CD4-positive, alpha-beta T cell treated with Interleukin-4 for 1 hour (primary cell): ENCODE measurements around the gene FN3KRP.

ENCODE experiments used
- DNase-seq, 2 donors: peaks; one replicate each; pipeline ENCODE4 v3.0.0-alpha.2; 2020 to 2022

Gene FN3KRP

DNA sequence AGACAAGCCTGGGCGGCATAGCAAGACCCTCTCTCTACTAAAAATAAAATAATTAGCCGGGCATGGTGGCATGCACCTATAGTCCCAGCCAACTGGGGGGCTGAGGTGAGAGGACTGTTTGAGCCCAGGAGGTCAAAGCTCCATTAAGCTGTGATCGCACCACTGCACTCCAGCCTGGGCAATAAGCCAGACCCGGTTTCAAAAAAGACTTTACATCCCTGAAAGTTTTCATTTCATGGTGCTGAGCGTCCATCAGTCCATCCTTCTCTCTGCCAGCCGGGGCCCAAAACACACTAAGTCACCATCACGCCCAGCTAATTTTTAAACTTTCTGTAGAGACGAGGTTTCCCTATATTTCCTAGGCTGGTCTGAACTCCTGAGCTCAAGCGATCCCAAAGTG lies 28.6 kb upstream of the FN3KRP start:
- DNase-seq: no peak

DNA sequence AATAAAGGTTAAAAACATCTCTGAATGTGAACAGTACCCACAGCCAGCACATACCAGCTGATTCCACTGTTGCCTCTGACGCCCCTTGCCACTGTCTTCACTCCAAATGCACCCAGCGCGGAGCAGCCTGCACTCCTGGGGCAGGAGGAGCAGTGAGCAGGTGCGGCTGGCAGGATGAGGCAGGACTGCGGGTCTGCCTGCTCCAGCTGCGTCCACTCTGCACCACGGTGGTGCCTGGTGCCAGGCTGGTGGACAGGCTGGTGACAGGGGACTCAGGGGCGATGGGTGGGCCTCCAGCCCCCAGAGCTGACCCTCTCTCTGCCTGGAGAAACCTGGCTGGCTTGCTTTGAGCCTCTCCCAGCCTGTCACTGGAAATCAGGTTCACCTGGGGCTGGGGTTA lies 27.4 kb upstream of the FN3KRP start:
- DNase-seq: no peak

DNA sequence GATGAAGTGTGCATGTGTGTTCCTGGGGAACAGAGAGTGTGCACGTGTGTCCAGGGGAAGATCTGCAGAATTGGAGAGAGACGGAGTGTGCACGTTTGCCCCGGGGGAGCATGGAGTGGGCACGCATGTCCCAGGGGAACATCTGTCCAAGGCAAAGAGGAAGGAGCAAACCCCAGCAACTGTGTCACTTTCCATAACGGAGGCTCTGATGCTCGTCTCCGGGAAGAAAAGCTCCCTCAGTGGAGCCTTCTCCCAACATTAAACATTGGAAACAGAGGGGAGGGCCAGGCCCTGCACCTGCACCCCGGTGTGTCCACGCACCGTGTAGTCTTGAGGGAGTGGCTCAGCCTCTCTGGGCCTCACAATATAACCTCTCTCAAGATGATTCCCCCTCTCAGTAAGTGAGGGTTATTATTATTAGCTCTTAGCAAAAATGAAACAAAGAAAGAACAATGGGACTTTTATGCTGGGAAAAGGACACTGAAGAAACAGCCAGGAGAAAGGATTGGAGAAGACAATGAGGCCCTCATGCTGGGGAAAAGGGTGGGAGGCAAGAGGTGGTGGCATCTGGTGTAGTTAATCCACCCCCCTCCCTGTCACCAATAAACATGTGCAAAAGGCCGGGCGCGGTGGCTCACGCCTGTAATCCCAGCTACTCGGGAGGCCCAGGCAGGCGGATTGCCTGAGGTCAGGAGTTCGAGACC lies 25.6 kb upstream of the FN3KRP start:
- DNase-seq: no peak

DNA sequence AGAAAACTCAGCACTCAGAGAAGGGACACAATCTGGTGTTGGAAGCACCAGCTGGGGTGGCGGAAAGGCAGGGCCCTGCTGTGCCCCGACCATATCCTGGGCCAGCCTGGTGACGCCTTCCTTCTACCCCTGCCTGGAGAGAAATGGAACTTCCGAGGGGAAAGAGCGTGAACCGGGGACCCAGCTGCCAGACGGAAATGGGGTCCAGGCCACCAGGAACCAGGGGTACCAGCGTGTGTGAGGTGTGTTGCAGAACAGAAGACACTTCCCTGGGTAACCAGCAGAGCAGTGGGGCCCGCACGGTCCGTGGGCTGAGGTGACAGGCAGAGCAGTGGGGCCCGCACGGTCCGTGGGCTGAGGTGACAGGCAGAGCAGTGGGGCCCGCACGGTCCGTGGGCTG lies 24.8 kb upstream of the FN3KRP start:
- DNase-seq: no peak

DNA sequence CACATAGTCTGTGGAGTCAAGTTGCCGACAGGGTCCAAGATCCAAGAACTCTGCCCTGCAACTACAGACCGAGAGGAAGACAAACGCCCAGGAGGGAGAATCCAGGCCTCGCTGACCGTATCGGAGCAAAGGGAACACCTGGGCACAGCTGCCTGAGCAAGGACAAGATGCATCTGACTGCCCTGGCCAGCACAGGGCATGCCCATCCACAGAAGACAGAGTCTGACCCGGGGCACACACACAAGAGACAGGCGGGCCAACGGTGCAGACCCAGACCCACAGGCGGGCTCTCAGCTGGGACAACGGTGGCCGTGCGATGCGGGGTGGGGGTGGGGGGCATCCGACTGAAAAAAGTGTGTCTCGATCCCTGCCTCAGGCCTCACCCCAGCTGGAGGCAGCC lies 24.2 kb upstream of the FN3KRP start:
- no peak for DNase-seq

DNA sequence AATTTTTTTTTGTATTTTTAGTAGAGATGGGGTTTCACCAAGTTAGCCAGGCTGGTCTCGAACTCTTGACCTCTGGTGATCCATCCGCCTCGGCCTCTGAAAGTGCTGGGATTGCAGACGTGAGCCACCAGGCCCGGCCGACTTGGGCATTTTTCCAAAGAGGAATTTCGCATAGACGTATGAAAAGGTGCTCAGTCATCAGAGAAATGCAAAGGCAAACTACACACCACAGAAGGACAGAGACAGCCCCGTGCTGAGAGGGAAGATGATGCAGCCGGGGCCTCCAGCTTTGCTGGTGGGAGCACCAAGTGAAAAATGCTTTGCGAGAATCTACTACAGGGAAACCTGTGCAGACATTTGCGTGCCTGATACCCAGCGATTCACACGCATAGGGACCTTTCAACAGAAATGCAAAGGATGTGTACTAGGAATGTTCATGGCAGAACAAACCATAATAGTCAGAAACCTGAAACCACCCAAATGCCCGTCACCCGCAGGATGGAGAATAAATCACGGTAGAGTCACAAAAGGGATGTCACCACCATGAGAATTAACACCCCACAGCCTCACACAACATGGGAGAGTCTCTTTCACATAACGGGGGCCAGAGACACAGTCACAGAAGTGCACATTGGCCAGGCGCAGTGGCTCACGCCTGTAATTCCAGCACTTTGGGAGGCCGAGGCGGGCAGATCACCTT lies 23.2 kb upstream of the FN3KRP start:
- no peak for DNase-seq

DNA sequence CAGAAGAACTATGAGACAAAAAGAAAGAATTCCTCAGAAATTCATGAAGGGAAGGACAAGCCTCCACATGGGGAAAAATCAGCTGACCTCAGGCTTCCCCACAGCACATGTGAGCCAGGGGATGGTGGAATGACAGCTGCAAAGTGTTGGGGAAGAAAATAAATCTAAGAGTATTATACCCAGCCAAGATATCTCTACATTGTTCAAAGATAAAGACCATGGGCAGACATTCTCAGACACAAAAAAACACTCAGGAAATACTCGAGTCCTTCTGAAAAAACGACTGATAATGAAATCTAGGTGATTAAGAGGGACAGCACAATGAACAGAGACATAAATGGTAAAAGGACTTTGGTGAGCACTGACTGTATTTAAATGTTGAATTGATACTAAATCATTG lies 21.9 kb upstream of the FN3KRP start:
- DNase-seq: no peak

DNA sequence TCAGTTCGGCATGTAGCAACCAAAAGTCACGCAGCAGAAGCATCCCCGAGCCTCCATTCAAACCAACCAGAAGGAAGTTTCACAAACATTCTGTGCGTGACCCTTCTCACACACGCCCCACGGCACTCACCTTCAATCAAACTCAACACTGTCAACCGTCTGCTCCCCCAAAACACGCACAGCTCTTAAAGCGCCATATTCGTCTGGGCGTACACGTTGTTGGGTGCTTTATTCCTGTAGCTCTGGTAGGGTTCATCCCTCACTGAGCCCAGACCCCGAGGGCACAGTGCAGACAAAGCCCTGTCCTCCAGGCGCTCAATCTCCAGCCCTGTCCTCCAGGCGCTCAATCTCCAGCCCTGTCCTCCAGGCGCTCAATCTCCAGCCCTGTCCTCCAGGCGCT lies 20.2 kb upstream of the FN3KRP start:
- DNase-seq: no peak

DNA sequence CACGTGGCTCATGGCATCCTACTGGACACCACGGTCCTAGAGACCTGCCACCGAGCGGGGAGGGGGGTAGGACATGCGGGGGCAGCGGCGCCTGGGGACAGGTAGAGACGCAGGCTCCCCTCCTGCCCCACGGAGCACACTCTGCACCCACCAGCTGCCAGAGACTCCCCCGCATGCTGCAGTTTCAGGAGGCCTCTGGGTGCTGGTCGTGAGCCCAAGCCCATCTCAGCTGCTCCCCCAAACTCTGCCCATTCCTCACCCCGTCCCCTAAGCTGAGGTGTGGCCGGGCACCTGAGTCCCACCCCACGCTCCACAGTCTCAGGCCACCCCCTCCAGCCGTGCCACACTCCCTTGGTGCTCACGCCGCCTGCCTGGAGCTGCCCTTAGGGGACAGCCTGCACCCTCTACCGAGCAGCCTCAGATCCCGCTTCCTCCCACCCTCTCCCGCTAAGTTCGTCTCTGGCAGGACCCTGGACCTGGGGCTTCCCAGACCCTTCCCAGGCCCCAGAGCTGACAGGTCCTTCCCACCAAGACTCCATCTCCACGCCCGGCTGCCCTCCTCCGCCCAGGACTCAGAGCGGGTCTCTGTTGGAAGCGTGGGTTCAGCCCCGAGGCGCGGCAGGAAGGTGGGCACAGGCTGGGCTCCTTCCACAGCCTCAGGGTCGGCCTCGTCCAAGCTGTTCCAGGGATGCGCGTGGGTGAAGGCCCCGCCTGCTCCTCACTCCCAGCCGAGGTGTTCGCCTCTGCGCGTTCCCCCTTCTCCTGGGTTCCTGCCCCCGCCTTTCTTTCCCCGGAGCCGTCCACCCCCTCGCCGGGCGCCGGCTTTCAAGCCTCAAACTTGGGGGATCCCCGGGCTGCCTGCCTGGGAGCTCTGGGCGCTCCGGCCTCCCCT lies 19.3 kb upstream of the FN3KRP start:
- peak in 1 of 2 donors; percentile 18 for DNase-seq

DNA sequence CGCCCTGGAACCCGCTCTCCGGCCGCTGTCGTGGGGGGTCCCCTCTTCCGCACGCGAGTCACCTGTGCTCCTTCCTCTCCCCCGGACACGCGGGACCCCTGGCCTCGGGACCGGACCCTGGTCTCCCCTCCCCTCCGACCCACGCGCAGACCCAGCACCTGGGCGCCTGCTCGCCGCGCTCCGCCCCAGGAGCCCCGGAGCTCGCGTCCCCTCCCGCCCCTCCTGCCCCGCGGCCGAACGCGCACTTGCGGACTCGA lies 18.8 kb upstream of the FN3KRP start:
- no peak for DNase-seq

DNA sequence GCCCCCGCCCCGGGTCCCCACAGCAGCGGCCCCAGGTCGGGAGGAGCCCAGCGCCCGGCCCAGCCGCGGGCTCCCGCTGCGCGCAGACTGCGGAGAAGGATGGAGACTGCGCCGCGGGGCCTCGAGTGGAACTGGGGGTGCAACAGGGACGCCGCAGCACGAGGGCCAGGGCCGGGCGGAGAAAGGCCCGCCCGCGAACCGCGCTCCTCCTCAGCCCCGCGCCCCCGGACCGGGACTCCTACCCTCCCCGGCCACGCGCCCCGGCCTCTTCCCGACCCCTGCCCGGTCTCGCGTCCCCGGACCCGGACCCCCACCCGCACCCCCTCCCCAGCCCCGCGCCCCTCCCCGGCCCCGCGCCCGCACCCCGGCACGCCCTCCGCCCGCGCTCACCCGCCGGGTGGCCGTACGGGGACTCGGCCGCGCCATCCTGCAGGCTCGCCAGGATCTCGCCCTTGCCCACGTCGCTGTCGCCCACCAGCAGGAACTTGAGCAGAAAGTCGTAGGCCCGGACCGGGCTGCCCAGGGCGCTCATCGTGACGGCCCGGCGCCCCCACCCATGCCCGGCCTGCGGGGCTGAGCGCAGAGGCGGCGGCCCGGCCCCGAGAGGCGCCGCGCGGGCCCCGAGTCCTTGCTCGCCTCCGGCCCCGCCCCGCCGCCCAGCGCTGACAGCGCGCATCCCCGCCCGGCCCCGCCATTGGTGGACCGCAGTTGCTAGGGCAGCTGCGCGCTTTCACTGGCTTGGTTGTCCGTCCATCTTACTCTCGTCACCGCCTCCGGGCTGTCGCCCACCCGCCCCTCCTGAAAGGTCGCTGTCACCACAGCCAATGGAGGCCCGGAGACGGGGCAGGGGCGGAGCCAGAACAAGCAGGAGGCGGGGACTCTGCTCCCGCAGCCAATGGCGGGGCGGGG lies 18.2 kb upstream of the FN3KRP start, which contains the start of gene RAB40B:
Gene RAB40B (minus strand): TSS at position 634 of the 909 bp plus-strand sequence. CDS start 102 bp downstream, at position 532.
- DNase-seq: peak; percentile 99

DNA sequence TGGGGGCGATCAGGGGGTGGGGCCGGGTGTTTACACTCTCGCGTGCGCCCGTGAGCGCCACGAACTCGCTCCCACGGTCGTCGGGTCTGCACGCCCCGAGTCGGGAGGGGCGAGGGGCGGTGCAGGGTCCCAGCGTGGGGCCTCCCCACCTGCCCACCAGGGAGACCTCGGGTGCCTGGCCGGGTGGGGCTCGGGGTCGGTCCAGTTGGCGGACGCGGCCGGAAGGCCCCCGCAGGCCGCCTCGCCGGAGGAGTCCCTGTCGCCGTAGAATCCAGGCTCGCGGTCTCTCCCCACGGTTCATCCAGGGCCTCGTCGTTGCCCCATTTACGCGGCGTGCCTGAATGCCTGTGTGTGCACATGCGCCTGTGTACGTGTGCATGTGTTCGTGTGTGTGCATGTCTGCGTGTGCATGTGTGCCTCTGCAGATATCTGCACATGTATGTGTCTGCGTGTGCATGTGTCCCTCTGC lies 17.5 kb upstream of the FN3KRP start:
- DNase-seq: no peak

DNA sequence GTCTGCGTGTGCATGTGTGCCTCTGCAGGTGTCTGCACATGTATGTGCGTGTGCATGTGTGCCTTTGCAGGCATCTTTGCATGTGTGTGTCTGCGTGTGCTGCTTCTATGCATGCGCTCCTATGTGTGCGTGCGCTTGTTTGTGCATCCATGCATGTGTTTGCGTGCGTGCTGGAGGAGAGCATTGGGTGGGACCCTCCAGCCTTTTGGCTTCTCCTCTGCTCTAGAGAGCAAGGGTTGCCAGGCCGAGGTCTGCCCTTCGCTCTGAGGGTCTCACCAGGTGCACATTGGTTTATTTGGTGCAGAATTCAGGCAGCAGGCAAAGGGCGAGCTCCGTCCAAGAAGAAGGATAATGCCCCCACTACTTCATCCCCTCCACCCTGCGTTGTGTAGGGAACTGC lies 17.0 kb upstream of the FN3KRP start:
- DNase-seq: no peak

DNA sequence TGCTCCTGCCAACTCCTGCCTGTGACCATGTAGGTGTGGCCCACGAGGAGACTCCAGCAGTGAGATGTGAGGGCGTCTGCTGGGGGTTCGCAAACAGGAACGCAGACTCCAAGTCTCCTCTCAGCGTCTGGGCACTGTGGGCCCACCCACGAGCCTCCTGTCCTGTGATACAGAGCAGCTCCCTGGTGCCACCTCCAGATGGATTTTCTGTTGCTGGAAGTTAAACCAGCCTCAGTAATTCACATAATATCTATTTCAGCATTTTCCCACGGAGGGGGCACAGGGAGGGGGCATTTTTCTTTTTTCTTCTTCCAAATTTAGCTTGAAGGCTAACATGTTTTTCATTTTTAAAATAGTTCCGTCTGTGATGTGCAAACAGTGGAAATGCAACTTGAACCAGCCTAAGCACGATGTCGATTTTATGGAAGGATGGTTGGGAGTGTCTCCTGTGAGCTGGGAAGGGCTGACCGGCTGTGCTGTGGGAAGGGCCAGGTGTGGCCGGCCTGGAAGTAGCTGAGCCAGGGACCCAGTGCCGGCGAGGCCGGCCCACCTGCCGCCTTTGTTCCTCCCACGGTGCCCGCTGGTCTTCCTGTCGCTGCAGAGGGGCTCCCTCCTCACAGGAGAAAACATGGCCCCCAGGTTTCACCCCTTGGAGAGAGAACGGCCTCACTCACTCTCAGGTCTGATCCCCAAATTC lies 14.1 kb upstream of the FN3KRP start:
- no peak for DNase-seq

DNA sequence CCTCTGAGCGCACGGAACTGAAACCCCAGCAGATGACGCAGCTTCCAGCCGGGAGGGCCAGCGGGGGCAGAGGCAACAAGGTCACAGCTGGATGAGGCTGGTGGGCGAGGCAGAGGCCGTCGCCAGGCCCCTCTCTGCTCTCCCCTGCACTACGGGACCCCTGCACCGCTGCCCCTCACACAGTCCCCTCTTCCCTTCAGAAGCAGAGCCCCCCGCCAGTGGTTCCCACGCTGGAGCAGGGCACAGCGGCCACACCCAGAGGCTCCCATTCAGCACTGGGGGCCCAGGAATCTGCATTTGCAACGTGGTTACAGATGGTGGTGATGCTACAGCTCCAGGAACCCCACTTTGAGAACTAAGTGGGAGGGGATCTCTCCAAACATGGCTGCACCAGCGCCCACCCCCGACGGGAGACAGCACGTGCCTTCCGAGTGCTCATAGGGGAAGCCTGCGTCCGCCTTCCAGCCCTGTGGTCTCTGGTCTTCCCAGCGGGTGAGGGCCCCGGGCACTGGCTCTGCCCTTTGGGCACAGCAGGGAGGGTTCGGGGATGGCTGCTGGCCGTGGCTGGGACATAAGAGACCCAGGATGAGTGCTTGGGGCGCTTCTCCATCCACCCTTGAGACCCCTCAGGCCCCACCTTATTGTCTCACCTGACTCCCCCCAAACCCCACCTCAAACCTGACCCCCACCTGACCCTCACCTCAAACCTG lies 13.3 kb upstream of the FN3KRP start:
- DNase-seq: no peak

DNA sequence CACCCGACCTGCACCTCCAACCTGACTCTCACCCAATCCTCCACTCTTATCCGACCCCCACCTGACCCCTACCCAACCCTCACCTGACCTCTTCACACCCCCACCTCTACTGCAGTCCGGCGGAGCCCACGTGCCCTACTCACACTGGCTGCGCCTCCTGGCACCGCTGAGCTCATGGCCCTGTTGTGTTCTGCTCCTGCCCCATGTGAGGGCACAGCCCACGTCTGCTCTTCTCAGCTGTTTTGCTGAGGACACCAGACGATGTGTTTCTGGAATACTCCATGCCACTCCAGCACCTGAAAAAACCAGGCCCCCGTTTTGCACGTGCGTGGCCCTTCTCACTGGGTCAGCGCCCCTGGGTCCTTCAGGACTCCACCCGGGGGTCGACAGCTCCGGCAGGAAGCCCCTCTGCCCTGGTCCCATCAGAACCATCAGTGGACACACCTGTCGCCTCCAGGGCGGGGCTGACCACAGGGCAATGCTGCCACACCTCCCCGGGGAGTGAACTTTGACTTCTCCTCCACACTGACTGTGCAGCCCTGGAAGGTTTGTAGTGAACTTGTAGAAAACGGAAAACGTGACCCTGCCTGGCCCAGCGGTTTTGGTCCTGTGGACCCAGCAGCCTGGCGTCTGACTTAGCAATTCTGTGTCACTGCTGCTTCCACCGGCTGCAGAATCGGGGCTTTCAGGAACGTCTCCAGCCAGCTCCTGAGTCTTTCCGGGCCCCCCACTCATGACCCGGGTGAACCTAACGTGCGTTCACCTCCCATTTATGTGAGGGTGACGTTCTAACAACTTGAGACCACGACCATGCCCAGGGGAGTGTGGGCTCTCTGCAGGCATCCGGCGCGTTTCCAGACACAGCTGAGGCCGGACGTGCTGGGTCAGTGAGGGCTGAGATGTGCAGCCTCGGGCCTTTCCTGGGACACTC lies 12.3 kb upstream of the FN3KRP start:
- DNase-seq: no peak

DNA sequence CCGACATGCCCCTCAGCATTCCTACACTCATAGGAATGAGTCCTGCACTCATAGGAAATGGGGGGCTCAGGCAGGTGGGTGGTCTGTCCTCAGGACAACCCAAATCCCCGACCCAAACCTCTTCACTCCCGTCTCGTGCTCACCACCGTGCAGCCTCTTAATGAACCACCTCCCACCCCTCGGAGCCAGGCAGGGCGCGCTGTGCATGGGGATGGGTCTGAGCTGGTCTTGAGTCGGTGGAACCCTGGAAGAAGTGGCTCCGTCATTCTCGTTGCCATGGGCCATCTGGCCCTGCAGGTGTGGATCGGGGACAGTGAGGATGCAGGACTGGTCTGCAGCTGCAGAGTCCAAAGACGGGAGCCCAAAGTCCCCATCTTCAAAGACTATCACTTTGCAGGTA lies 11.6 kb upstream of the FN3KRP start:
- no peak for DNase-seq

DNA sequence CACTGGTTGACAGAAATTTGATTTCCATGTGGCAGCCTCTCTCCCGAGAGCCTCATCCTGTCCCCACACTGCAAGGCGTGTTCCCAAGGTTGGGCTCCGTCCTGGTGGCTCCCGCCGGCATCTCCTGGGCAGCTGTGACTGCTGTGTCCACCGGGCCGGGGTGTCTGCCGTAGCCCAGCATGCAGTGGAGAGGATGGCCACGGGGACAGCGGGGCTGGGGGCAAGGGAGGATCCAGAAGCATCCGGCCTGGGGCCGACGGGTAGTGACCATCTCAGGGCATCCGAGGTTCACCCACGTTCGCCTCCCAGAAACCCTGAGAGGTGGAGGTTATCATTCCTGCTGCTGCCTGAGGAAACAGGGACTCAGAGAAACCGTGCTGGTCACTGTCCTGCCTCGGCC lies 10.8 kb upstream of the FN3KRP start:
- DNase-seq: no peak

DNA sequence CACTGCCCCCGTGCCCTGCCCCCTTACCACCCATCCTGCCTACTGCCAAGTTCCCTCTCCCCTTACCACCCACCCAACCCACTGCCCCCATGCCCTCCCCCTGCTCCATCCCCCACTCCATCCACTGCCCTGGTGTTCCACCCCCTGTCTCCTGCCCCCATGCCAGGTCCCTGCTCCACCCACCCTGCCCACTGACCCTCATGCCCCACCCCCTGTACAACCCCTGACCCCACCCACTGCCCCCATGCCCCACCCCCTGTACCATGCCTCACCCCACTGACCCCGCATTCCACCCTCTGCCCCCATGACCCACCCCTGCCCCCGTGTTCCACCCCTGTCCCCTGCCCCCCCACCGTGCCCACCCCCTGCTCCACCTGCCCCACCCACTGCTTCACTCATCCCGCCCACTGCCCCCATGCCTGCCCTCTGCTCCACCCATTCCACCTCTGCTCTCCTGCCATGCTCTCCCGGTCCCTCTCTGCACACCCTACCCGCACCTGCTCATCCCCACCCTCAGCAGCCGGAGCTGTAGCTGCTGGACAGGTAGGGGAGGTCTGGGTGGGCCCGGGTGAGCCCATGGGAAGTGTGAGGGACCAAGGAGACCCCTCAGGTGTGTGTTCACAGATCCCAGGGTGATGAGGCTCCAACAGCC lies 7.4 kb upstream of the FN3KRP start:
- DNase-seq: no peak
